Liver (tissue), 9 donors: ENCODE data around the gene IL12RB2. TPM values are rescaled to one million over a fixed set of nuclear protein-coding genes. Genes with fewer than 3 reads are reported as not detected.

ENCODE experiments used
- DNase-seq: peaks from one replicate; pipeline ENCODE4 v3.0.0-alpha.2; 2017; ENCODE audit warnings: low spot score
- H3K27ac ChIP-seq, 2 donors: one replicate each; pipeline ENCODE4 v1.7.0; 2013; ENCODE audit warnings: inconsistent platforms in 2 of 2, low read length in 2 of 2, control low read depth in 1 of 2, low read depth in 1 of 2, mild to moderate bottlenecking in 1 of 2
- H3K27me3 ChIP-seq, 4 donors: one replicate each; pipeline versions ENCODE4 v1.6.1 to v1.7.0; 2013; ENCODE audit warnings: low read length in 3 of 4, inconsistent platforms in 1 of 4, mild to moderate bottlenecking in 1 of 4, moderate library complexity in 1 of 4; ENCODE audit not compliant: control insufficient read depth in 4 of 4, insufficient read depth in 4 of 4
- H3K36me3 ChIP-seq, 4 donors: one replicate each; pipeline versions ENCODE4 v1.6.1 to v1.7.0; 2013; ENCODE audit warnings: low read length in 3 of 4, mild to moderate bottlenecking in 3 of 4, low read depth in 1 of 4, moderate library complexity in 1 of 4; ENCODE audit not compliant: control insufficient read depth in 4 of 4, insufficient read depth in 3 of 4
- H3K4me1 ChIP-seq, 4 donors: one replicate each; pipeline versions ENCODE4 v1.6.1 to v1.7.0; 2013; ENCODE audit warnings: low read length in 3 of 4, mild to moderate bottlenecking in 3 of 4, moderate library complexity in 1 of 4; ENCODE audit not compliant: control insufficient read depth in 4 of 4, insufficient read depth in 4 of 4
- H3K4me3 ChIP-seq, 3 donors: one replicate each; pipeline versions ENCODE4 v1.6.1 to v1.7.0; 2013; ENCODE audit warnings: low read length in 3 of 3, control low read depth in 1 of 3, low read depth in 1 of 3, mild to moderate bottlenecking in 1 of 3
- H3K9ac ChIP-seq, 2 donors: one replicate each; pipeline ENCODE4 v1.7.0; 2013; ENCODE audit warnings: low read length in 2 of 2, mild to moderate bottlenecking in 2 of 2, moderate library complexity in 2 of 2, control low read depth in 1 of 2, low read depth in 1 of 2
- H3K9me3 ChIP-seq, 4 donors: one replicate each; pipeline versions ENCODE4 v1.6.1 to v1.7.0; 2013; ENCODE audit warnings: low read length in 3 of 4; ENCODE audit not compliant: control insufficient read depth in 4 of 4
- EGR1 ChIP-seq, 2 donors: IDR thresholded peaks; 2 replicates each; pipeline ENCODE4 v1.6.1; 2016 to 2018; ENCODE audit warnings: antibody characterized with exemption in 2 of 2, low read depth in 2 of 2
- FOXA1 ChIP-seq: IDR thresholded peaks from 2 replicates; pipeline ENCODE4 v1.6.1; 2016; ENCODE audit warnings: antibody characterized with exemption
- FOXA2 ChIP-seq: IDR thresholded peaks from 2 replicates; pipeline ENCODE4 v1.6.1; 2016; ENCODE audit warnings: antibody characterized with exemption
- GABPA ChIP-seq, 2 donors: IDR thresholded peaks in 1 of 2; conservative IDR thresholded peaks in 1 of 2; 2 replicates each; pipeline ENCODE4 v1.6.1; 2016; ENCODE audit warnings: antibody characterized with exemption in 2 of 2, mild to moderate bottlenecking in 1 of 2, moderate library complexity in 1 of 2
- HNF4A ChIP-seq, 2 donors: conservative IDR thresholded peaks; 2 replicates each; pipeline ENCODE4 v1.6.1; 2016; ENCODE audit warnings: antibody characterized with exemption in 2 of 2, mild to moderate bottlenecking in 2 of 2
- HNF4G ChIP-seq: IDR thresholded peaks from 2 replicates; pipeline ENCODE4 v1.6.1; 2016; ENCODE audit warnings: antibody characterized with exemption
- JUND ChIP-seq, 2 donors: IDR thresholded peaks; 2 replicates each; pipeline ENCODE4 v1.6.1; 2016; ENCODE audit warnings: antibody characterized with exemption in 2 of 2
- NR2F2 ChIP-seq: IDR thresholded peaks from 2 replicates; pipeline ENCODE4 v1.6.1; 2016; ENCODE audit warnings: antibody characterized with exemption
- RAD21 ChIP-seq, 2 donors: IDR thresholded peaks; 2 replicates each; pipeline ENCODE4 v1.6.1; 2016; ENCODE audit warnings: antibody characterized with exemption in 2 of 2, mild to moderate bottlenecking in 2 of 2
- RXRA ChIP-seq, 2 donors: IDR thresholded peaks; 2 replicates each; pipeline ENCODE4 v1.6.1; 2017 to 2018; ENCODE audit warnings: antibody characterized with exemption in 2 of 2, mild to moderate bottlenecking in 1 of 2
- SP1 ChIP-seq: IDR thresholded peaks from 2 replicates; pipeline ENCODE4 v1.6.1; 2018; ENCODE audit warnings: antibody characterized with exemption, mild to moderate bottlenecking
- TAF1 ChIP-seq: conservative IDR thresholded peaks from 2 replicates; pipeline ENCODE4 v1.6.1; 2016; ENCODE audit warnings: antibody characterized with exemption, mild to moderate bottlenecking
- YY1 ChIP-seq: IDR thresholded peaks from 2 replicates; pipeline ENCODE4 v1.6.1; 2016; ENCODE audit warnings: antibody characterized with exemption, mild to moderate bottlenecking
- WGBS: extraction: QIAGEN DNeasy Blood & Tissue Kit; methylation state at CpG from one replicate; pipeline ENCODE4 v1.1.7; 2013; 5-methylcytosine and 5-hydroxymethylcytosine counted together
- polyA plus RNA-seq, 2 donors: library from polyadenylated mRNA; stranded (reverse) in 1 of 2; unstranded in 1 of 2; fragments of 200-250 nt in 1 of 2; fragments of >200 nt in 1 of 2; fragmentation: Nextera tagmentation in 1 of 2; extraction: Ambion mirVana in 1 of 2; gene quantifications; one replicate each; pipeline versions ENCODE4 v1.2.1 to v1.2.3, GENCODE V29; 2013 to 2015
- total RNA-seq, 2 donors: library from RNA; depleted of rRNA; stranded (reverse); fragments of >200 nt; gene quantifications; one replicate each; pipeline ENCODE4 v1.2.3, GENCODE V29; 2014
- TF ChIP-seq, protein P1 (sequence below): IDR thresholded peaks from 2 replicates; pipeline ENCODE4 v1.6.1; 2016; ENCODE audit warnings: antibody characterized with exemption
- TF ChIP-seq, protein P2 (sequence below): fragments of 150-350 bp; IDR thresholded peaks from 2 replicates; pipeline ENCODE4 v1.5.1; 2017; ENCODE audit warnings: improper control_type of control experiment, low read depth, low read length; ENCODE audit not compliant: missing input control
- TF ChIP-seq, protein P3 (sequence below): IDR thresholded peaks from 2 replicates; pipeline ENCODE4 v1.6.1; 2016; ENCODE audit warnings: antibody characterized with exemption
- TF ChIP-seq, protein P4 (sequence below): IDR thresholded peaks from 2 replicates; pipeline ENCODE4 v1.6.1; 2016; ENCODE audit warnings: antibody characterized with exemption
- donor health status: healthy.
- donor health status: healthy.
- donor health status: healthy.
- donor health status: healthy.
- donor health status: healthy.

IL12RB2 gene
- total and polyA plus RNA-seq, 4 donors = 0.06 to 1.3 (median 0.58) TPM

DNA sequence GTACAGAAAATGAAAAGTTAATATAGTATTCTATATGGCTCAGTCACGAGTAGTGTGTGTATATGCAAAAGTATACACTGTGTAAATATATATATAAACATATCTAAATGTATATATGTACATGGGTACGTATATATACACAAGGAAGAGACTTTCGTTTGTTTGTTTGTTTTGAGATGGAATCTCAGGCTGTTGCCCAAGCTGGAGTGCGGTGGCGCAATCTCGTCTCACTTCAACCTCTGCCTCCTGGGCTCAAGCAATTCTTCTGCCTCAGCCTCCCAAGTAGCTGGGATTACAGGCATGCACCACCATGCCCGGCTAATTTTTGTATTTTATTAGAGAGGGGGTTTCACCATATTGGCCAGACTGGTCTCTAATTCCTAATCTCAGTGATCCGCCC, 16.4 kb downstream of the IL12RB2 start (continued):
- TF ChIP-seq, protein P1, sequence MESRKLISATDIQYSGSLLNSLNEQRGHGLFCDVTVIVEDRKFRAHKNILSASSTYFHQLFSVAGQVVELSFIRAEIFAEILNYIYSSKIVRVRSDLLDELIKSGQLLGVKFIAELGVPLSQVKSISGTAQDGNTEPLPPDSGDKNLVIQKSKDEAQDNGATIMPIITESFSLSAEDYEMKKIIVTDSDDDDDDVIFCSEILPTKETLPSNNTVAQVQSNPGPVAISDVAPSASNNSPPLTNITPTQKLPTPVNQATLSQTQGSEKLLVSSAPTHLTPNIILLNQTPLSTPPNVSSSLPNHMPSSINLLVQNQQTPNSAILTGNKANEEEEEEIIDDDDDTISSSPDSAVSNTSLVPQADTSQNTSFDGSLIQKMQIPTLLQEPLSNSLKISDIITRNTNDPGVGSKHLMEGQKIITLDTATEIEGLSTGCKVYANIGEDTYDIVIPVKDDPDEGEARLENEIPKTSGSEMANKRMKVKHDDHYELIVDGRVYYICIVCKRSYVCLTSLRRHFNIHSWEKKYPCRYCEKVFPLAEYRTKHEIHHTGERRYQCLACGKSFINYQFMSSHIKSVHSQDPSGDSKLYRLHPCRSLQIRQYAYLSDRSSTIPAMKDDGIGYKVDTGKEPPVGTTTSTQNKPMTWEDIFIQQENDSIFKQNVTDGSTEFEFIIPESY = no peak
- TF ChIP-seq FOXA1 (no peak), GABPA (IDR thresholded peaks at IDR 0.05 in 1 of 2, conservative IDR thresholded peaks at IDR 0.05 in 1 of 2) (no peak), NR2F2 (no peak), EGR1 (IDR thresholded peaks at IDR 0.05; ENCODE audit: low read depth in 2 of 2) (no peak), RAD21 (IDR thresholded peaks at IDR 0.05) (no peak)

DNA sequence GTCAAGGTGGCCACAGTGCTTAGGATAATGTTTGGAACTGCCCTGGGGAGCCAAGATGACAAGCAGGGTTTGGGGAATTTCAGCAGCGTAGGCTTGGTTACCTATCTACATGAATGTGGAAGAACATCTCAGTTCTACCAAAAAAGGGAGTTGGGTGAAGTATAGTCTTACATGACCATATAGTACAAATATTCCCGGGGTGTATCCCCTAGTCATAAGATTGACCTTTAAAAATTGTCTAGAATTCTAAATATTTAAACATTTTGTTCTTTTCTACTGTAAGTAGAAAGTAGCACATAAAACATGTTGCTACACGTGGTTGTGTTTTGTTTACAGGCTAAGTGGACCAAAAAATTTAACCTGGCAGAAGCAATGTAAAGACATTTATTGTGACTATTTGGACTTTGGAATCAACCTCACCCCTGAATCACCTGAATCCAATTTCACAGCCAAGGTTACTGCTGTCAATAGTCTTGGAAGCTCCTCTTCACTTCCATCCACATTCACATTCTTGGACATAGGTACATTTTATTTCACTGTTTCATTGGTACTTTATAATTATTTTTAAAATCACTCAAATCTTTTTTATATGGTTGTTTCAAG, 20.3 kb downstream of the IL12RB2 start:
- TF ChIP-seq, protein P2, sequence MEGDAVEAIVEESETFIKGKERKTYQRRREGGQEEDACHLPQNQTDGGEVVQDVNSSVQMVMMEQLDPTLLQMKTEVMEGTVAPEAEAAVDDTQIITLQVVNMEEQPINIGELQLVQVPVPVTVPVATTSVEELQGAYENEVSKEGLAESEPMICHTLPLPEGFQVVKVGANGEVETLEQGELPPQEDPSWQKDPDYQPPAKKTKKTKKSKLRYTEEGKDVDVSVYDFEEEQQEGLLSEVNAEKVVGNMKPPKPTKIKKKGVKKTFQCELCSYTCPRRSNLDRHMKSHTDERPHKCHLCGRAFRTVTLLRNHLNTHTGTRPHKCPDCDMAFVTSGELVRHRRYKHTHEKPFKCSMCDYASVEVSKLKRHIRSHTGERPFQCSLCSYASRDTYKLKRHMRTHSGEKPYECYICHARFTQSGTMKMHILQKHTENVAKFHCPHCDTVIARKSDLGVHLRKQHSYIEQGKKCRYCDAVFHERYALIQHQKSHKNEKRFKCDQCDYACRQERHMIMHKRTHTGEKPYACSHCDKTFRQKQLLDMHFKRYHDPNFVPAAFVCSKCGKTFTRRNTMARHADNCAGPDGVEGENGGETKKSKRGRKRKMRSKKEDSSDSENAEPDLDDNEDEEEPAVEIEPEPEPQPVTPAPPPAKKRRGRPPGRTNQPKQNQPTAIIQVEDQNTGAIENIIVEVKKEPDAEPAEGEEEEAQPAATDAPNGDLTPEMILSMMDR = no peak
- no peak for TF ChIP-seq TAF1
- TF ChIP-seq HNF4G = no peak
- no peak for TF ChIP-seq HNF4A (conservative IDR thresholded peaks at IDR 0.05)
- TF ChIP-seq, protein P3, sequence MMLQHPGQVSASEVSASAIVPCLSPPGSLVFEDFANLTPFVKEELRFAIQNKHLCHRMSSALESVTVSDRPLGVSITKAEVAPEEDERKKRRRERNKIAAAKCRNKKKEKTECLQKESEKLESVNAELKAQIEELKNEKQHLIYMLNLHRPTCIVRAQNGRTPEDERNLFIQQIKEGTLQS = no peak
- TF ChIP-seq YY1 = no peak
- TF ChIP-seq JUND (IDR thresholded peaks at IDR 0.05) = no peak
- no peak for TF ChIP-seq GABPA (IDR thresholded peaks at IDR 0.05 in 1 of 2, conservative IDR thresholded peaks at IDR 0.05 in 1 of 2)
- no peak for TF ChIP-seq SP1
- TF ChIP-seq, protein P4, sequence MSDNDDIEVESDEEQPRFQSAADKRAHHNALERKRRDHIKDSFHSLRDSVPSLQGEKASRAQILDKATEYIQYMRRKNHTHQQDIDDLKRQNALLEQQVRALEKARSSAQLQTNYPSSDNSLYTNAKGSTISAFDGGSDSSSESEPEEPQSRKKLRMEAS = no peak
- no peak for TF ChIP-seq RXRA (IDR thresholded peaks at IDR 0.05)
- no peak for TF ChIP-seq FOXA2
- no peak for TF ChIP-seq NR2F2
- TF ChIP-seq FOXA1 = no peak
- H3K9me3 ChIP-seq = no peaks in the 10 kb centered on the region
- H3K4me1 ChIP-seq = no peaks in the 10 kb centered on the region
- H3K9ac ChIP-seq = no peak overlapping the region
- H3K36me3 ChIP-seq = no peaks in the 10 kb centered on the region
- WGBS = 77% methylated on average over 3 of the region's 3 CpGs
- no peak for DNase-seq
- H3K27me3 ChIP-seq = no peaks in the 10 kb centered on the region
- no peak overlapping the region for H3K27ac ChIP-seq
- H3K4me3 ChIP-seq = no peak overlapping the region
